ENCODE data around the gene NASP. TPM values are rescaled to one million over a fixed set of nuclear protein-coding genes. Genes with fewer than 3 reads are reported as not detected.

NASP gene
- total and polyA plus RNA-seq, 2 of the 13 experiments (the other 11 are each of a cell fraction or from before 2014, with no cell fraction given), result 132 to 256 TPM

GRCh38 chr1:45550401-45551351 lies 33.2 kb upstream of the NASP start, which contains the start of gene AKR1A1 (continued):
- peak; percentile 87; the same call in 1 of the 2 replicates for TF ChIP-seq SMAD1 (CRISPR knock-in tag; IDR thresholded peaks at IDR 0.05; ENCODE audit: borderline replicate concordance, low read depth)
- peak; percentile 89 for TF ChIP-seq KAT8 (CRISPR knock-in tag; IDR thresholded peaks at IDR 0.05)
- TF ChIP-seq ZBTB4 (CRISPR knock-in tag; IDR thresholded peaks at IDR 0.05; ENCODE audit: borderline replicate concordance), result no peak; the same call in 1 of the 2 replicates
- TF ChIP-seq PTBP1 (IDR thresholded peaks at IDR 0.05; ENCODE audit: low read depth, low read length, poor library complexity, severe bottlenecking), result no peak
- TF ChIP-seq ZNF382 (CRISPR knock-in tag; IDR thresholded peaks at IDR 0.05; ENCODE audit: borderline replicate concordance), result no peak
- TF ChIP-seq ZNF589 (CRISPR knock-in tag; conservative IDR thresholded peaks at IDR 0.05), result no peak
- TF ChIP-seq, protein P1, sequence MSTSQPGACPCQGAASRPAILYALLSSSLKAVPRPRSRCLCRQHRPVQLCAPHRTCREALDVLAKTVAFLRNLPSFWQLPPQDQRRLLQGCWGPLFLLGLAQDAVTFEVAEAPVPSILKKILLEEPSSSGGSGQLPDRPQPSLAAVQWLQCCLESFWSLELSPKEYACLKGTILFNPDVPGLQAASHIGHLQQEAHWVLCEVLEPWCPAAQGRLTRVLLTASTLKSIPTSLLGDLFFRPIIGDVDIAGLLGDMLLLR (CRISPR knock-in tag; IDR thresholded peaks at IDR 0.05), result peak; percentile 96; the same call in 1 of the 2 replicates
- TF ChIP-seq NFYB (CRISPR knock-in tag; IDR thresholded peaks at IDR 0.05), result peak; percentile 19; the same call in 1 of the 2 replicates
- TF ChIP-seq ZNF441 (CRISPR knock-in tag; IDR thresholded peaks at IDR 0.05; ENCODE audit: borderline replicate concordance), result peak; percentile 88; the same call in 1 of the 2 replicates
- TF ChIP-seq, protein P2, sequence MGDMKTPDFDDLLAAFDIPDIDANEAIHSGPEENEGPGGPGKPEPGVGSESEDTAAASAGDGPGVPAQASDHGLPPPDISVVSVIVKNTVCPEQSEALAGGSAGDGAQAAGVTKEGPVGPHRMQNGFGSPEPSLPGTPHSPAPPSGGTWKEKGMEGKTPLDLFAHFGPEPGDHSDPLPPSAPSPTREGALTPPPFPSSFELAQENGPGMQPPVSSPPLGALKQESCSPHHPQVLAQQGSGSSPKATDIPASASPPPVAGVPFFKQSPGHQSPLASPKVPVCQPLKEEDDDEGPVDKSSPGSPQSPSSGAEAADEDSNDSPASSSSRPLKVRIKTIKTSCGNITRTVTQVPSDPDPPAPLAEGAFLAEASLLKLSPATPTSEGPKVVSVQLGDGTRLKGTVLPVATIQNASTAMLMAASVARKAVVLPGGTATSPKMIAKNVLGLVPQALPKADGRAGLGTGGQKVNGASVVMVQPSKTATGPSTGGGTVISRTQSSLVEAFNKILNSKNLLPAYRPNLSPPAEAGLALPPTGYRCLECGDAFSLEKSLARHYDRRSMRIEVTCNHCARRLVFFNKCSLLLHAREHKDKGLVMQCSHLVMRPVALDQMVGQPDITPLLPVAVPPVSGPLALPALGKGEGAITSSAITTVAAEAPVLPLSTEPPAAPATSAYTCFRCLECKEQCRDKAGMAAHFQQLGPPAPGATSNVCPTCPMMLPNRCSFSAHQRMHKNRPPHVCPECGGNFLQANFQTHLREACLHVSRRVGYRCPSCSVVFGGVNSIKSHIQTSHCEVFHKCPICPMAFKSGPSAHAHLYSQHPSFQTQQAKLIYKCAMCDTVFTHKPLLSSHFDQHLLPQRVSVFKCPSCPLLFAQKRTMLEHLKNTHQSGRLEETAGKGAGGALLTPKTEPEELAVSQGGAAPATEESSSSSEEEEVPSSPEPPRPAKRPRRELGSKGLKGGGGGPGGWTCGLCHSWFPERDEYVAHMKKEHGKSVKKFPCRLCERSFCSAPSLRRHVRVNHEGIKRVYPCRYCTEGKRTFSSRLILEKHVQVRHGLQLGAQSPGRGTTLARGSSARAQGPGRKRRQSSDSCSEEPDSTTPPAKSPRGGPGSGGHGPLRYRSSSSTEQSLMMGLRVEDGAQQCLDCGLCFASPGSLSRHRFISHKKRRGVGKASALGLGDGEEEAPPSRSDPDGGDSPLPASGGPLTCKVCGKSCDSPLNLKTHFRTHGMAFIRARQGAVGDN (CRISPR knock-in tag; IDR thresholded peaks at IDR 0.05), result peak; percentile 100
- no peak; the same call in 1 of the 2 replicates for TF ChIP-seq ZFP82 (CRISPR knock-in tag; IDR thresholded peaks at IDR 0.05; ENCODE audit: borderline replicate concordance)
- TF ChIP-seq ZZZ3 (CRISPR knock-in tag; IDR thresholded peaks at IDR 0.05; ENCODE audit: borderline replicate concordance), result peak; percentile 70; the same call in 1 of the 2 replicates
- TF ChIP-seq JUNB (CRISPR knock-in tag; IDR thresholded peaks at IDR 0.05; ENCODE audit: borderline replicate concordance), result no peak
- TF ChIP-seq ZNF367 (CRISPR knock-in tag; IDR thresholded peaks at IDR 0.05; ENCODE audit: borderline replicate concordance), result peak; percentile 27; the same call in 1 of the 2 replicates
- TF ChIP-seq ZFYVE20 (CRISPR knock-in tag; IDR thresholded peaks at IDR 0.05; ENCODE audit: borderline replicate concordance, low read depth), result no peak; the same call in 1 of the 2 replicates
- no peak for TF ChIP-seq PCBP2 (optimal IDR thresholded peaks at IDR 0.05; ENCODE audit: low read depth, low read length, poor library complexity, severe bottlenecking)
- TF ChIP-seq ZGPAT (CRISPR knock-in tag; IDR thresholded peaks at IDR 0.05), result peak; percentile 89

All from HepG2 (cell line).